Measurements from ENCODE around the gene DDX24. TPM values are rescaled to one million over a fixed set of nuclear protein-coding genes. Genes with fewer than 3 reads are reported as not detected.
A peak's percentile ranks its signal among the peaks of the same experiment; 100 is the strongest.

DDX24 gene
- total and polyA plus RNA-seq, 2 donors (not counting 1 experiment from before 2014, with no cell fraction given) = 143 to 192 TPM

DNA sequence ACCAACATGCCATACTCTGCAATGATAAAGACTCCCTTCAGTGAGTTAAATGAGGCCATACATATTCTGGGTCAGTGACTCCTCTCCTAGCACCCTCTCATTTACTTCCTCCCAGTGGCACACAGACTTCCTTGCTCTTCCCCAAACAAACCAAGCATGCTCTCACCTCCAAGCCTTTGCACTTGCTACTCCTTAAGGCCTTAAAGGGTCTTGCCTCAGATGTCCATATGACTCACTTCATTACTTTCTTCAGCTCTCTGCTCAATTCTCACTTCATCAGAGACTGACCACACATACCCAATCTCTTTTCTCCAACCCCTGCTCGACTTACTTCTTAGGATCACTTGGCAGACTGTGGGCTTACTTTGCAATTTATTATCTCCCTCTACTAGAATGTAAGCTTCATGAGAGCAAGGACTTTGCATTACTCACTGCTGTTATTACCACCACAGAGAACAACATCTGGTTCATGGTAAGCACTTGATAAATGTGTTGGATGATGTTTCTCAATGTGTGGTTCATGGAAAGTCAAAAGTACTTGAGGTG is 22.8 kb downstream of the DDX24 start:
- Histone ChIP-seq H3K4me2 (ENCODE audit: extremely low read depth, insufficient read depth, low read length) (no peak overlapping the region), H4K20me1 (ENCODE audit: control insufficient read depth, extremely low read depth, insufficient read depth, low read length) (no peaks in the 10 kb centered on the region), H3K9ac (ENCODE audit: insufficient read depth, low read length) (no peak overlapping the region), H3K79me2 (ENCODE audit: control insufficient read depth, insufficient read depth, low read length) (peaks cover 7% of the 10 kb centered on the region), H3K4me3 (replicated peaks in 1 of 4; ENCODE audit: control extremely low read depth in 1 of 4, insufficient read depth in 1 of 4, low read depth in 3 of 4, low read length in 4 of 4) (no peak overlapping the region), H2AFZ (ENCODE audit: low read length) (no peak overlapping the region), H3K27me3 (ENCODE audit: control insufficient read depth, insufficient read depth, low read length) (no peaks in the 10 kb centered on the region), H3K27ac (ENCODE audit: insufficient read depth, low read length) (no peak overlapping the region), H3K9me3 (ENCODE audit: control insufficient read depth, insufficient read depth, low read depth, low read length) (no peaks in the 10 kb centered on the region), H3K4me1 (ENCODE audit: control insufficient read depth, extremely low read depth, insufficient read depth, low read length) (no peaks in the 10 kb centered on the region), H3K36me3 (ENCODE audit: control insufficient read depth, insufficient read depth, low read length) (peaks cover 25% of the 10 kb centered on the region)
- TF ChIP-seq, protein P1, sequence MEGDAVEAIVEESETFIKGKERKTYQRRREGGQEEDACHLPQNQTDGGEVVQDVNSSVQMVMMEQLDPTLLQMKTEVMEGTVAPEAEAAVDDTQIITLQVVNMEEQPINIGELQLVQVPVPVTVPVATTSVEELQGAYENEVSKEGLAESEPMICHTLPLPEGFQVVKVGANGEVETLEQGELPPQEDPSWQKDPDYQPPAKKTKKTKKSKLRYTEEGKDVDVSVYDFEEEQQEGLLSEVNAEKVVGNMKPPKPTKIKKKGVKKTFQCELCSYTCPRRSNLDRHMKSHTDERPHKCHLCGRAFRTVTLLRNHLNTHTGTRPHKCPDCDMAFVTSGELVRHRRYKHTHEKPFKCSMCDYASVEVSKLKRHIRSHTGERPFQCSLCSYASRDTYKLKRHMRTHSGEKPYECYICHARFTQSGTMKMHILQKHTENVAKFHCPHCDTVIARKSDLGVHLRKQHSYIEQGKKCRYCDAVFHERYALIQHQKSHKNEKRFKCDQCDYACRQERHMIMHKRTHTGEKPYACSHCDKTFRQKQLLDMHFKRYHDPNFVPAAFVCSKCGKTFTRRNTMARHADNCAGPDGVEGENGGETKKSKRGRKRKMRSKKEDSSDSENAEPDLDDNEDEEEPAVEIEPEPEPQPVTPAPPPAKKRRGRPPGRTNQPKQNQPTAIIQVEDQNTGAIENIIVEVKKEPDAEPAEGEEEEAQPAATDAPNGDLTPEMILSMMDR (conservative IDR thresholded peaks at IDR 0.05 in 1 of 2, IDR thresholded peaks at IDR 0.05 in 1 of 2; ENCODE audit: low read depth in 1 of 2, low read length in 2 of 2) = no peak
- TF ChIP-seq EZH2 (IDR thresholded peaks at IDR 0.05; ENCODE audit: low read length, missing control alignments) = no peak
- DNase-seq (ENCODE audit: low read depth in 2 of 2) = peak in 1 of 2 donors; percentile 29

DNA sequence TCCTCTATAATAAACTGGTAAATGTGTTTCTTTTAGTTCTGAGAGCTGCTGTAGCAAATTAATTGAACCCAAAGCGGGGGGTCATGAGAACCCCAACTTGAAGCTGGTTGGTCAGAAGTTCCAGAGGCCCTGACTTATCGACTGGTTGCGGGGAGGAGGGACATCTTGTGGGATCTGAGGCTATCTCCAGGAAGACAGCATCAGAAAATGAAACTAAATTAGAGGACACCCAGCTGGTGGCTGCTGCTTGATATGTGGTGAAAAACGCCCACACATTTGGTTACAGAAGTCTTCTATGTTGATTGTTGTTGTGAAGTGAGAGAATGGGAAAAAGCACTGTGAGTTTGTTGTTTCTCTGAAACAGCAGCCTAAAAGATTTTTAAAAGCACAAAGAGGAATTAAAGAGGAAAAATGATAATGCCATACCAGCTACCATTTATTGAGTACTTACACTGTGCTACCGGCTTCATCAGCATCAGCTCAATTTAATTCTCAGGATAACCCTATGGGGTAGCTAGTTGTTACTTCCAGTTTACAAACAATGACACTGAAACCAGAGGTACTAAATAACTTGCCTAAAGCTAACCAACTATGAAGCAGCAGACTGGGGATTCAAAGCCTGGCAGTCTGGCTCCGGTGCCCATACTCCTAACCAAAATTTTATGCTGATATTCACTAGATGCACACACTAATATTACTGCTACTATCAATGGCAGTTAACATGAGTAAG is 24.3 kb downstream of the DDX24 start:
- H3K9me3 ChIP-seq (ENCODE audit: control insufficient read depth, insufficient read depth, low read depth, low read length) = no peaks in the 10 kb centered on the region
- no peak overlapping the region for H3K9ac ChIP-seq (ENCODE audit: insufficient read depth, low read length)
- H3K36me3 ChIP-seq (ENCODE audit: control insufficient read depth, insufficient read depth, low read length) = peaks cover 26% of the 10 kb centered on the region
- H3K4me2 ChIP-seq (ENCODE audit: extremely low read depth, insufficient read depth, low read length) = no peak overlapping the region
- no peaks in the 10 kb centered on the region for H4K20me1 ChIP-seq (ENCODE audit: control insufficient read depth, extremely low read depth, insufficient read depth, low read length)
- TF ChIP-seq, protein P1 (conservative IDR thresholded peaks at IDR 0.05 in 1 of 2, IDR thresholded peaks at IDR 0.05 in 1 of 2; ENCODE audit: low read depth in 1 of 2, low read length in 2 of 2) = no peak
- TF ChIP-seq EZH2 (IDR thresholded peaks at IDR 0.05; ENCODE audit: low read length, missing control alignments) = no peak
- H3K27ac ChIP-seq (ENCODE audit: insufficient read depth, low read length) = no peak overlapping the region
- DNase-seq (ENCODE audit: low read depth in 2 of 2) = peak in 1 of 2 donors; percentile 19
- H2AFZ ChIP-seq (ENCODE audit: low read length) = no peak overlapping the region
- H3K4me1 ChIP-seq (ENCODE audit: control insufficient read depth, extremely low read depth, insufficient read depth, low read length) = no peaks in the 10 kb centered on the region
- peaks cover 4% of the 10 kb centered on the region for H3K79me2 ChIP-seq (ENCODE audit: control insufficient read depth, insufficient read depth, low read length)
- no peaks in the 10 kb centered on the region for H3K27me3 ChIP-seq (ENCODE audit: control insufficient read depth, insufficient read depth, low read length)
- H3K4me3 ChIP-seq (replicated peaks in 1 of 4; ENCODE audit: control extremely low read depth in 1 of 4, insufficient read depth in 1 of 4, low read depth in 3 of 4, low read length in 4 of 4) = no peak overlapping the region

DNA sequence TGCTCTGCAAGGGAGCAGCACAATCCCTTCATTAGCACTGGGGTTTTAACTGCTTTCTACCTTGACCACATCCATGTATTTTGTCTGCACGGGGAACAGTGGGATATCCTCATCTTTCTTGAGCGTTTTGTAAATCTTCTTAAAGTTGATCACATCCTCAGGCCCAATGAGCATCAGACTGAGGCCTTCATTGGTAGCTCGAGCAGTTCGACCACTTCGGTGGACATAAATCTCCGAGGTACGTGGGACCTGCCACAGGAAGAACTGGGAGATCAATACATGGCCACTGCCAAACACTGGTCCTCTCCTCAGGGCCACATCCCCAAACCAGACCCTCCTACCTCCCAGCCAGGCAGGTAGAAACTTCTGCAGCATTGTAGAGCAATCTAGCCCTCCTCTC is 26.1 kb downstream of the DDX24 start:
- no peaks in the 10 kb centered on the region for H3K27me3 ChIP-seq (ENCODE audit: control insufficient read depth, insufficient read depth, low read length)
- no peak overlapping the region for H3K27ac ChIP-seq (ENCODE audit: insufficient read depth, low read length)
- no peak overlapping the region for H3K4me2 ChIP-seq (ENCODE audit: extremely low read depth, insufficient read depth, low read length)
- no peak overlapping the region for H2AFZ ChIP-seq (ENCODE audit: low read length)
- peaks cover 23% of the 10 kb centered on the region for H3K36me3 ChIP-seq (ENCODE audit: control insufficient read depth, insufficient read depth, low read length)
- H4K20me1 ChIP-seq (ENCODE audit: control insufficient read depth, extremely low read depth, insufficient read depth, low read length) = no peaks in the 10 kb centered on the region
- no peak overlapping the region for H3K9ac ChIP-seq (ENCODE audit: insufficient read depth, low read length)
- H3K4me1 ChIP-seq (ENCODE audit: control insufficient read depth, extremely low read depth, insufficient read depth, low read length) = no peaks in the 10 kb centered on the region
- TF ChIP-seq EZH2 (IDR thresholded peaks at IDR 0.05; ENCODE audit: low read length, missing control alignments) = no peak
- TF ChIP-seq, protein P1 (conservative IDR thresholded peaks at IDR 0.05 in 1 of 2, IDR thresholded peaks at IDR 0.05 in 1 of 2; ENCODE audit: low read depth in 1 of 2, low read length in 2 of 2) = no peak
- no peaks in the 10 kb centered on the region for H3K9me3 ChIP-seq (ENCODE audit: control insufficient read depth, insufficient read depth, low read depth, low read length)
- DNase-seq (ENCODE audit: low read depth in 2 of 2) = no peak
- no peak overlapping the region for H3K4me3 ChIP-seq (replicated peaks in 1 of 4; ENCODE audit: control extremely low read depth in 1 of 4, insufficient read depth in 1 of 4, low read depth in 3 of 4, low read length in 4 of 4)
- H3K79me2 ChIP-seq (ENCODE audit: control insufficient read depth, insufficient read depth, low read length) = no peaks in the 10 kb centered on the region

Data from fibroblast of lung (primary cell).